Mesenchymal stem cell (in vitro differentiated cells and primary cell): ENCODE results near the gene MBOAT7.

Experiments
- DNase-seq: peaks from one replicate; pipeline ENCODE4 v3.0.0-alpha.2; 2013
- H2AFZ ChIP-seq: one replicate; pipeline ENCODE4 v1.6.1; 2013; ENCODE audit warnings: low read depth, mild to moderate bottlenecking, control low read depth, inconsistent platforms, low read length, moderate library complexity
- H2AK5ac ChIP-seq: 2 replicates; pipeline ENCODE4 v1.6.1; 2013; ENCODE audit warnings: low read length, moderate library complexity, mild to moderate bottlenecking, inconsistent platforms; ENCODE audit not compliant: severe bottlenecking
- H2BK120ac ChIP-seq: one replicate; pipeline ENCODE4 v1.6.1; 2013; ENCODE audit warnings: low read depth, mild to moderate bottlenecking, inconsistent platforms, low read length, moderate library complexity
- H2BK12ac ChIP-seq, 2 experiments: one replicate each; pipeline ENCODE4 v1.6.1; 2013; ENCODE audit warnings: inconsistent platforms in 2 of 2, low read length in 2 of 2, mild to moderate bottlenecking in 2 of 2, moderate library complexity in 2 of 2, control low read depth in 1 of 2
- H2BK15ac ChIP-seq: one replicate; pipeline ENCODE4 v1.6.1; 2013; ENCODE audit warnings: mild to moderate bottlenecking, low read depth, inconsistent platforms; ENCODE audit not compliant: poor library complexity, severe bottlenecking
- H2BK5ac ChIP-seq: 2 replicates; pipeline ENCODE4 v1.6.1; 2013; ENCODE audit warnings: low read depth, mild to moderate bottlenecking, low read length, control low read depth, inconsistent platforms; ENCODE audit not compliant: poor library complexity, severe bottlenecking
- H3K14ac ChIP-seq, 2 experiments: one replicate each; pipeline ENCODE4 v1.6.1; 2013; ENCODE audit warnings: inconsistent platforms in 2 of 2, low read length in 2 of 2, control low read depth in 1 of 2, mild to moderate bottlenecking in 1 of 2, moderate library complexity in 1 of 2
- H3K18ac ChIP-seq, 2 experiments: one replicate each; pipeline ENCODE4 v1.6.1; 2013; ENCODE audit warnings: inconsistent platforms in 2 of 2, low read length in 2 of 2, control low read depth in 1 of 2, low read depth in 1 of 2, mild to moderate bottlenecking in 1 of 2
- H3K23ac ChIP-seq, 2 experiments: one replicate each; pipeline ENCODE4 v1.6.1; 2013; ENCODE audit warnings: inconsistent platforms in 2 of 2, low read length in 2 of 2, mild to moderate bottlenecking in 2 of 2, moderate library complexity in 2 of 2, control low read depth in 1 of 2
- H3K27ac ChIP-seq: 2 replicates; pipeline ENCODE4 v1.5.1; 2013; ENCODE audit warnings: mild to moderate bottlenecking, moderate library complexity, low read length, control low read depth, inconsistent platforms; ENCODE audit not compliant: poor library complexity, severe bottlenecking
- H3K27me3 ChIP-seq, 2 experiments: 2 replicates each; pipeline versions ENCODE4 v1.6.1 to v1.7.0; 2013; ENCODE audit warnings: low read length in 2 of 2, mild to moderate bottlenecking in 2 of 2, moderate library complexity in 2 of 2, control low read depth in 1 of 2, inconsistent platforms in 1 of 2; ENCODE audit not compliant: control insufficient read depth in 1 of 2, insufficient read depth in 1 of 2
- H3K36me3 ChIP-seq, 2 experiments: 2 replicates each; pipeline versions ENCODE4 v1.6.1 to v1.7.0; 2013; ENCODE audit warnings: low read length in 2 of 2, control low read depth in 1 of 2, inconsistent platforms in 1 of 2, low read depth in 1 of 2, mild to moderate bottlenecking in 1 of 2; ENCODE audit not compliant: insufficient read depth in 2 of 2, control insufficient read depth in 1 of 2
- H3K4ac ChIP-seq, 2 experiments: one replicate each; pipeline ENCODE4 v1.6.1; 2013; ENCODE audit warnings: inconsistent platforms in 2 of 2, low read length in 2 of 2, mild to moderate bottlenecking in 2 of 2, moderate library complexity in 2 of 2, control low read depth in 1 of 2, low read depth in 1 of 2
- H3K4me1 ChIP-seq: 2 replicates; pipeline ENCODE4 v1.6.1; 2013; ENCODE audit warnings: low read depth, low read length, control low read depth; ENCODE audit not compliant: control insufficient read depth, insufficient read depth
- H3K4me2 ChIP-seq: 2 replicates; pipeline ENCODE4 v1.6.1; 2013; ENCODE audit warnings: low read length, mild to moderate bottlenecking, inconsistent platforms; ENCODE audit not compliant: poor library complexity, severe bottlenecking
- H3K4me3 ChIP-seq, 2 experiments: 2 replicates each; pipeline versions ENCODE4 v1.5.1 to v1.7.0; 2013; ENCODE audit warnings: low read length in 2 of 2, mild to moderate bottlenecking in 2 of 2, control low read depth in 1 of 2, low read depth in 1 of 2; ENCODE audit not compliant: insufficient read depth in 1 of 2
- H3K79me1 ChIP-seq: replicated peaks from 2 replicates; pipeline ENCODE4 v1.6.1; 2013; ENCODE audit warnings: mild to moderate bottlenecking, control low read depth, low read length, inconsistent platforms; ENCODE audit not compliant: poor library complexity, severe bottlenecking
- H3K9ac ChIP-seq: 2 replicates; pipeline ENCODE4 v1.7.0; 2013; ENCODE audit warnings: mild to moderate bottlenecking, low read length, moderate library complexity
- H3K9me3 ChIP-seq: 2 replicates; pipeline ENCODE4 v1.7.0; 2013; ENCODE audit warnings: mild to moderate bottlenecking, low read length; ENCODE audit not compliant: control insufficient read depth
- H4K8ac ChIP-seq: one replicate; pipeline ENCODE4 v1.6.1; 2013; ENCODE audit warnings: inconsistent platforms, mild to moderate bottlenecking, low read length, moderate library complexity
- H4K91ac ChIP-seq: one replicate; pipeline ENCODE4 v1.6.1; 2013; ENCODE audit warnings: mild to moderate bottlenecking, low read length, inconsistent platforms
- WGBS: methylation state at CpG from one replicate; pipeline ENCODE4 v1.1.7; 2013; ENCODE audit warnings: mixed read lengths; 5-methylcytosine and 5-hydroxymethylcytosine counted together

Gene MBOAT7

DNA sequence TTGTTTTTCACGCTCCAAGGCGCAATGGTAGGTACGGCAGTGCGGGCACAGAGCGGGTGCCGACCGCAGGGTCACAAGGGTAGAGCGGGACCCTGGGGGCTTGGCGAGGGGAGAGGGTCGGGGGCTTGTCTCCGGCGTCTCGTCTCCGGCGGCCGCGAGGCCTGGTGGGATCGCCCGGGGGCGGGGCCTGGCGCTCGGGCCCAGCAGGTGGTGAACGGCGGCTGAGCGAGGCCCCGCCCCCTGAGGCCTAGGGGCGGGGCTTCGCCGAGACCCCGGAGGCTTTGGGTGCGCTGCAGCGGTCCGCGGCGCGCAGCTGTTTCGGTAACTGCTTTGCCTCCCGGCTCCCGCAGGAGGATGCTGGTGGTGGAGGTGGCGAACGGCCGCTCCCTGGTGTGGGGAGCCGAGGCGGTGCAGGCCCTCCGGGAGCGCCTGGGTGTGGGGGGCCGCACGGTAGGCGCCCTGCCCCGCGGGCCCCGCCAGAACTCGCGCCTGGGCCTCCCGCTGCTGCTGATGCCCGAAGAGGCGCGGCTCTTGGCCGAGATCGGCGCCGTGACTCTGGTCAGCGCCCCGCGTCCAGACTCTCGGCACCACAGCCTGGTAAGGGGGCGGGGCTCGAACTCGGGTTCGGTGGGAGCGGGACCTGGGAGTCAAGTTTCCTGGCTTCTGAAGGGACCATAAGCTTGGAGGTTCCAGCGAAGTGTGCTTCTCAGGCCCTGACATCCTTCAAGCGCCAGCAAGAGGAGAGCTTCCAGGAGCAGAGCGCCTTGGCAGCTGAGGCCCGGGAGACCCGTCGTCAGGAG, 1.8 kb upstream of the MBOAT7 start, which contains the start of gene TSEN34:
TSEN34 (plus strand) TSS at position 298 of the 800 bp plus-strand sequence; CDS start at position 355, 57 bp downstream.
- Histone ChIP-seq H4K91ac (peak within 1 kb of the TSS; percentile 92), H2BK5ac (peak within 1 kb of the TSS; percentile 97), H4K8ac (peak within 1 kb of the TSS; percentile 86), H2BK15ac (peak within 1 kb of the TSS; percentile 75), H3K4me1 (peaks cover 18% of the 10 kb centered on the region), H2BK120ac (peak within 1 kb of the TSS; percentile 54), H3K27ac (peak within 1 kb of the TSS; percentile 99), H3K27me3 (no peaks in the 10 kb centered on the region), H3K4me2 (peak within 1 kb of the TSS; percentile 72), H3K79me1 (peaks cover 22% of the 10 kb centered on the region), H3K9ac (peak within 1 kb of the TSS; percentile 94), H3K36me3 (peaks cover 24 to 42% of the 10 kb centered on the region in 2 experiments), H3K4me3 (peak within 1 kb of the TSS; percentile 85 to 89), H2AK5ac (no peak within 1 kb of the TSS), H3K4ac (peak within 1 kb of the TSS; percentile 75 to 86), H3K23ac (peak within 1 kb of the TSS in 1 of 2 experiments; percentile 79), H3K14ac (peak within 1 kb of the TSS in 1 of 2 experiments; percentile 96), H3K9me3 (no peaks in the 10 kb centered on the region), H2AFZ (peak within 1 kb of the TSS; percentile 83), H2BK12ac (peak within 1 kb of the TSS in 1 of 2 experiments; percentile 85), H3K18ac (peak within 1 kb of the TSS; percentile 92 to 98)
- DNase-seq: peak; percentile 91
- WGBS: under 1% methylated on average over 51 of the region's 77 CpGs

DNA sequence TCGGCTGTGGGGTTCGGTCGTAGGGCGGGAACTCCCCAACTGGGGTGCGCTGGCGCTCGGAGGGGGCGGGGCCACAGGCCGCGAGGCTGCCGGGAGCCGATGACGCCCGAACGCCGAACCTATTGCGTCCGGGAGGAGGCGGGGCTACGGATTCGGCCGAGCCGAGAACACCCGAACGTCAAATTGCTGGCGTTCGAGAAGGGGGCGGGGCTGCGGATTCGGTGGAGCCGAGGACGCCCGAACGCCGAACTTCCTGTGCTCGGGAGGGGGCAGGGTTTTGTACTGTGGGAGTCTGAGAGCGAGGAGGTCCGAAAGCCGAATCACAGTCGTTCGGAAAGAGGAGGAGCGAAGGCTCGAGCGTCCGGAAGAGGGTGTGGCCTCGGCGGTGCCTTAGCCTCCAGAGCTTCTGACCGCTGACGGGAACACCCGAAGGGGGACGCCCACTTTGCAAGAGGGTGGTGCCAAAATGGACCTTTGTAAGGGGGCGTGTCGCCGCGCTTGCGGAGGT, 1.2 kb upstream of the MBOAT7 start:
- Histone ChIP-seq H3K79me1 (peaks cover 21% of the 10 kb centered on the region), H3K9ac (peak overlapping the region; percentile 94), H2BK120ac (peak overlapping the region; percentile 54), H2AK5ac (no peak overlapping the region), H3K4me2 (peak overlapping the region; percentile 72), H3K27ac (peak overlapping the region; percentile 99), H4K91ac (peak overlapping the region; percentile 92), H2BK5ac (peak overlapping the region; percentile 97), H3K36me3 (peaks cover 25 to 41% of the 10 kb centered on the region in 2 experiments), H3K14ac (peak overlapping the region in 1 of 2 experiments; percentile 80), H3K27me3 (no peaks in the 10 kb centered on the region), H4K8ac (peak overlapping the region; percentile 86), H3K18ac (peak overlapping the region; percentile 91 to 92), H3K9me3 (no peaks in the 10 kb centered on the region), H3K4me3 (peak overlapping the region; percentile 85 to 89), H3K4ac (peak overlapping the region; percentile 24 to 86), H3K23ac (no peak overlapping the region), H2BK12ac (no peak overlapping the region), H2AFZ (peak overlapping the region; percentile 55), H3K4me1 (peaks cover 18% of the 10 kb centered on the region), H2BK15ac (peak overlapping the region; percentile 75)
- DNase-seq: peak; percentile 100
- WGBS: under 1% methylated on average over 55 of the region's 56 CpGs

DNA sequence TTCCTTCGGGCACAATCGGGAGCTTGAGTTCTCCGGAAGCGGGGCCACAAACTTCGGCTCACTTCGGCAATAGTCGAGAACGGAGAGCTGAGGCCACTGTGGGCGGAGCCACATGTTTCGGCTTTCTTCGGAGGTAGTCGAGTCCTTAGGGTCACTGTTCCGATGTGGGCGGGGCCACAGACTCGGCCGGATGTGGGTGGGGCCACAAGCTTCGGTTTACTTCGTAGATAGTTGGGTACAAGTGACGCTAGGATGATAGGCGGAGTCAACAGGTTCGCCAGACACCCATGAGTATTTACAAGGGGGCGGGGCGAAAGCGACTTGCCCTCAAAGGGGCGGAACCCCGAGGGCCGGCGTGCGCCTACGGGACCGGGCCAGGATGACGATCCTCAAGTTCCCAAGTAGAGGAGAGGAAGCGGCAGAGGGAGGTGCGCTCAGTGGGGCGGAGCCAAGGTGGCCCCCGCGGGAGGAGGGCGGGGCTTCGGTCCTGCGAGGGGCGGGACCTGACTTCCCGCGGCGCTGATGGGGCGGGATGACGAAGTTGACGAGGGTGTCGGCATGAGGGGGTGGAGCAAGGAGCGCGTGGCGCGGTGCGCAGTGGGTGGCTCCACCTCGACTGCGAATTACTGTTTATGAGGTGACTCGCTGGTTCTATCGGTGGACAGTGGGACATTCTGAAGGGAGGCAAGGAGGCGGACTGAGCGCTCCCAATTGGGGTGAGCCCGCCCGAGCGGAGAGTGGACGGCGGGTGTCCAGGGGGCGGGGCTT, 539 bp upstream of the MBOAT7 start:
- Histone ChIP-seq H3K14ac (peak overlapping the region in 1 of 2 experiments; percentile 80), H2BK15ac (peak overlapping the region; percentile 75), H4K91ac (peak overlapping the region; percentile 92), H3K4me3 (peak overlapping the region; percentile 64 to 89), H2BK5ac (peak overlapping the region; percentile 94), H3K27ac (peak overlapping the region; percentile 94), H2BK12ac (peak overlapping the region in 1 of 2 experiments; percentile 8), H3K79me1 (peaks cover 23% of the 10 kb centered on the region), H3K9ac (peak overlapping the region; percentile 94), H4K8ac (peak overlapping the region; percentile 41), H2BK120ac (peak overlapping the region; percentile 44), H3K4ac (peak overlapping the region in 1 of 2 experiments; percentile 22), H3K4me1 (peaks cover 18% of the 10 kb centered on the region), H2AK5ac (no peak overlapping the region), H3K36me3 (peaks cover 25 to 36% of the 10 kb centered on the region in 2 experiments), H2AFZ (peak overlapping the region; percentile 33), H3K18ac (peak overlapping the region; percentile 91 to 92), H3K27me3 (no peaks in the 10 kb centered on the region), H3K4me2 (peak overlapping the region; percentile 44), H3K23ac (no peak overlapping the region), H3K9me3 (no peaks in the 10 kb centered on the region)
- DNase-seq: peak; percentile 100
- WGBS: 1% methylated on average over 65 of the region's 65 CpGs
